ENCODE results near the gene AAK1. TPM values are rescaled to one million over a fixed set of nuclear protein-coding genes. Genes with fewer than 3 reads are reported as not detected.

The AAK1 gene
- polyA plus RNA-seq, 1 donor (not counting 4 experiments of a cell fraction or from before 2014, with no cell fraction given): 12.3 TPM

DNA sequence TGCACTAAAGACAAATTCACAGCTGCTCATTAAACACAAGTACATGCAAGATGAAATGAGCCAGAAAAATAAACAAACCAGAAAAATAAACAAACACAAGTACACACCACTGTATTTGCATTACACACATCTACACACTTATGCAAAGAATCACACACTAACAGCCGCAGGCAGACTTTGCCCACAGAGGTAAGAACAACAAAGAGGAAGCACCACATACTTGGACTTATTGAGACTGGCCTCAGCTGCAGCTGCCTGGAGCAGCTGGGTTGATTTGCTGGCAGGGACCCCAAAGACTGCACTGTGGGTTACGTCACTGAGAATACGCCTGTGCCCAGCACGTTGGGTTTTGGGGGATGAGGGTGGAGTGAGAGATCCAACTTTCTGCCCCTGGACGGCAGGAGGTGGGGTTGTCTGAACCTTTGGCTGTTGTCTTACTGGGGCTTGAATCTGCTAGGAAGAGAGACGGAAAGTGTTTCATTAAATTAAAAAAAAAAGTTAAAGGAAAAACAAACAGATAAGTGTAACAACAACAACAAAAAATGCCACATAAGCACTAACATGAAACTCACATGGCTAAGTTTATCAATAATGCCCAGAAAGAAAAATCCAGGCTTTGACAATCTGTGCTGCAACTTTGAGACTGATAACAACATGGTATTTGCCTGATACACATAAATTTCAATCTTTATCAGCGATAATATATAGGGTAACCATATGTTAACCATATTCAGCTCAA is 134.4 kb downstream of the AAK1 start:
- H3K9me1 ChIP-seq (ENCODE audit: control insufficient read depth, extremely low read depth, insufficient read depth, low read length): no peaks in the 10 kb centered on the region
- H3K9ac ChIP-seq (ENCODE audit: control insufficient read depth, extremely low read depth, insufficient read depth, low read length): no peak overlapping the region
- TF ChIP-seq, protein P1, sequence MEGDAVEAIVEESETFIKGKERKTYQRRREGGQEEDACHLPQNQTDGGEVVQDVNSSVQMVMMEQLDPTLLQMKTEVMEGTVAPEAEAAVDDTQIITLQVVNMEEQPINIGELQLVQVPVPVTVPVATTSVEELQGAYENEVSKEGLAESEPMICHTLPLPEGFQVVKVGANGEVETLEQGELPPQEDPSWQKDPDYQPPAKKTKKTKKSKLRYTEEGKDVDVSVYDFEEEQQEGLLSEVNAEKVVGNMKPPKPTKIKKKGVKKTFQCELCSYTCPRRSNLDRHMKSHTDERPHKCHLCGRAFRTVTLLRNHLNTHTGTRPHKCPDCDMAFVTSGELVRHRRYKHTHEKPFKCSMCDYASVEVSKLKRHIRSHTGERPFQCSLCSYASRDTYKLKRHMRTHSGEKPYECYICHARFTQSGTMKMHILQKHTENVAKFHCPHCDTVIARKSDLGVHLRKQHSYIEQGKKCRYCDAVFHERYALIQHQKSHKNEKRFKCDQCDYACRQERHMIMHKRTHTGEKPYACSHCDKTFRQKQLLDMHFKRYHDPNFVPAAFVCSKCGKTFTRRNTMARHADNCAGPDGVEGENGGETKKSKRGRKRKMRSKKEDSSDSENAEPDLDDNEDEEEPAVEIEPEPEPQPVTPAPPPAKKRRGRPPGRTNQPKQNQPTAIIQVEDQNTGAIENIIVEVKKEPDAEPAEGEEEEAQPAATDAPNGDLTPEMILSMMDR (optimal IDR thresholded peaks at IDR 0.05 in 1 of 3, IDR thresholded peaks at IDR 0.05 in 1 of 3, conservative IDR thresholded peaks at IDR 0.05 in 1 of 3; ENCODE audit: extremely low read depth in 1 of 3, insufficient read depth in 2 of 3, low read length in 3 of 3): no peak
- no peak for TF ChIP-seq EZH2 (IDR thresholded peaks at IDR 0.05; ENCODE audit: low read length)
- H3K36me3 ChIP-seq (ENCODE audit: control insufficient read depth in 2 of 2, extremely low read depth in 1 of 2, insufficient read depth in 2 of 2, low read length in 2 of 2): peaks cover 19 to 21% of the 10 kb centered on the region in 2 experiments
- H3K9me3 ChIP-seq (ENCODE audit: control insufficient read depth, low read depth, low read length): no peaks in the 10 kb centered on the region
- no peaks in the 10 kb centered on the region for H3K27me3 ChIP-seq (ENCODE audit: control insufficient read depth, extremely low read depth, insufficient read depth, low read length)
- H2AFZ ChIP-seq (ENCODE audit: control insufficient read depth, low read length): no peak overlapping the region
- dilution Hi-C loops (cut with MboI; ENCODE audit: extremely low pct_ligation_motif_present, low sequenced_read_pairs): no loop called here
- no peak overlapping the region for H3K4me3 ChIP-seq (ENCODE audit: control insufficient read depth in 2 of 3, extremely low read depth in 1 of 3, insufficient read depth in 2 of 3, low read depth in 1 of 3, low read length in 3 of 3)
- H4K20me1 ChIP-seq (ENCODE audit: control insufficient read depth, extremely low read depth, insufficient read depth, low read length): no peaks in the 10 kb centered on the region
- no peak overlapping the region for H3K4me2 ChIP-seq (ENCODE audit: control insufficient read depth, extremely low read depth, insufficient read depth, low read depth, low read length)
- H3K27ac ChIP-seq (ENCODE audit: control insufficient read depth, insufficient read depth, low read length): no peak overlapping the region
- DNase-seq (ENCODE audit: low read depth, low spot score) (no peak), FAIRE-seq (no peak)
- H3K4me1 ChIP-seq (ENCODE audit: control insufficient read depth, extremely low read depth, insufficient read depth, low read length): no peaks in the 10 kb centered on the region
- no peaks in the 10 kb centered on the region for H3K79me2 ChIP-seq (ENCODE audit: control insufficient read depth, insufficient read depth, low read length)

DNA sequence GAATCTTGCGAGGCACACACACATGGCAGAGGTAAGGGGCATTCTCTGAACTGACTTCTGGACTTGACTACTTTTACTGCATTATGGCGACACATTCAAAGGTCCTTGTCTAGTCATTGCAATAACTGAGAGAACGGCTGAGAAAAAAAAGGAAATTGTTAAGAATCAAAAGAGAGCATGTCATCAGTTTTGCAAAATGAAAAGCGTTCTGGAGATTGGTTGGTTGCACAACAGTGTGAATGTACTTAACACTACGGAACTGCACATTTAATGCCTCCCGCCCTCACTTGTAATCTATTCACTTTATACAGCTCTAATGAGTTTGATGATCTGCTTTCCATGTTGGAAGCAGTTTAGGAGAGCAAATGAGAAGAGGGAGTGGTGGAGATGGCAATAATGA is 137.8 kb downstream of the AAK1 start:
- no peak overlapping the region for H3K27ac ChIP-seq (ENCODE audit: control insufficient read depth, insufficient read depth, low read length)
- H3K79me2 ChIP-seq (ENCODE audit: control insufficient read depth, insufficient read depth, low read length): no peaks in the 10 kb centered on the region
- no peaks in the 10 kb centered on the region for H3K27me3 ChIP-seq (ENCODE audit: control insufficient read depth, extremely low read depth, insufficient read depth, low read length)
- no peak overlapping the region for H2AFZ ChIP-seq (ENCODE audit: control insufficient read depth, low read length)
- no peak overlapping the region for H3K4me3 ChIP-seq (ENCODE audit: control insufficient read depth in 2 of 3, extremely low read depth in 1 of 3, insufficient read depth in 2 of 3, low read depth in 1 of 3, low read length in 3 of 3)
- DNase-seq (ENCODE audit: low read depth, low spot score) (no peak), FAIRE-seq (no peak)
- no peak overlapping the region for H3K9ac ChIP-seq (ENCODE audit: control insufficient read depth, extremely low read depth, insufficient read depth, low read length)
- TF ChIP-seq, protein P1 (optimal IDR thresholded peaks at IDR 0.05 in 1 of 3, IDR thresholded peaks at IDR 0.05 in 1 of 3, conservative IDR thresholded peaks at IDR 0.05 in 1 of 3; ENCODE audit: extremely low read depth in 1 of 3, insufficient read depth in 2 of 3, low read length in 3 of 3): no peak
- TF ChIP-seq EZH2 (IDR thresholded peaks at IDR 0.05; ENCODE audit: low read length): no peak
- no peak overlapping the region for H3K4me2 ChIP-seq (ENCODE audit: control insufficient read depth, extremely low read depth, insufficient read depth, low read depth, low read length)
- H3K9me3 ChIP-seq (ENCODE audit: control insufficient read depth, low read depth, low read length): no peaks in the 10 kb centered on the region
- H3K4me1 ChIP-seq (ENCODE audit: control insufficient read depth, extremely low read depth, insufficient read depth, low read length): no peaks in the 10 kb centered on the region
- no peaks in the 10 kb centered on the region for H4K20me1 ChIP-seq (ENCODE audit: control insufficient read depth, extremely low read depth, insufficient read depth, low read length)
- dilution Hi-C loops (cut with MboI; ENCODE audit: extremely low pct_ligation_motif_present, low sequenced_read_pairs): no loop called here
- peaks cover 13 to 15% of the 10 kb centered on the region in 2 experiments for H3K36me3 ChIP-seq (ENCODE audit: control insufficient read depth in 2 of 2, extremely low read depth in 1 of 2, insufficient read depth in 2 of 2, low read length in 2 of 2)
- H3K9me1 ChIP-seq (ENCODE audit: control insufficient read depth, extremely low read depth, insufficient read depth, low read length): no peaks in the 10 kb centered on the region

Measured in keratinocyte (primary cell).